ENCODE data around the gene ELMOD3.
A peak's percentile ranks its signal among the peaks of the same experiment; 100 is the strongest.
"Not testable (repeated sequence)": the region's sequence is repeated elsewhere in the genome, so short reads cannot be mapped to it uniquely, and the experiment has no call there.

The ELMOD3 gene

GRCh38 chr2:85344356-85344954 is 10.1 kb upstream of the ELMOD3 start:
- DNase-seq (ENCODE audit: low read depth in 2 of 2): no peak
- no peak overlapping the region for H3K4me3 ChIP-seq (replicated peaks in 1 of 2; ENCODE audit: low read depth in 2 of 2, low read length in 2 of 2)
- no peak for TF ChIP-seq CTCF (IDR thresholded peaks at IDR 0.05; ENCODE audit: low read depth, low read length)

DNA sequence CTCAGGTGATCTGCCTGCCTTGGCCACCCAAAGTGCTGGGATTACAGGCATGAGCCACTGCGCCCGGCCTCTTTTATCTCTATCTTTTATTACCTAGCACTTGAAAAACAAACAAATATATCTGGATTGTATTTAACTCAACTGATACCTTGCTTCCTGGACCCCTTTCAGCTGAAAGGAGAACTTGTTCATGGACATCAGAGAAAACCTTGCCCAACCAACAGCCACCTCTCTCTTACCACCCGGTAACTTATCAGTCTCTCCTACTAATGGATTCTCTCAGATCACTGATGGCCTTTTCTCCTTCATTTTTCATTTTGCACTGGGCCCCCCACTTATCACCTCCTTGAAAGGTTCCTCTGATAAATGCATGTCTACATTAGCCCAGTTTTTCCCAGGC is 7.0 kb upstream of the ELMOD3 start:
- H3K4me3 ChIP-seq (replicated peaks in 1 of 2; ENCODE audit: low read depth in 2 of 2, low read length in 2 of 2): no peak overlapping the region
- no peak for DNase-seq (ENCODE audit: low read depth in 2 of 2)
- TF ChIP-seq CTCF (IDR thresholded peaks at IDR 0.05; ENCODE audit: low read depth, low read length): no peak

GRCh38 chr2:85353876-85354285 is 688 bp upstream of the ELMOD3 start:
- peak overlapping the region; percentile 72 to 73 for H3K4me3 ChIP-seq (replicated peaks in 1 of 2; ENCODE audit: low read depth in 2 of 2, low read length in 2 of 2)
- peak; percentile 29 to 31 for DNase-seq (ENCODE audit: low read depth in 2 of 2)
- no peak for TF ChIP-seq CTCF (IDR thresholded peaks at IDR 0.05; ENCODE audit: low read depth, low read length)

DNA sequence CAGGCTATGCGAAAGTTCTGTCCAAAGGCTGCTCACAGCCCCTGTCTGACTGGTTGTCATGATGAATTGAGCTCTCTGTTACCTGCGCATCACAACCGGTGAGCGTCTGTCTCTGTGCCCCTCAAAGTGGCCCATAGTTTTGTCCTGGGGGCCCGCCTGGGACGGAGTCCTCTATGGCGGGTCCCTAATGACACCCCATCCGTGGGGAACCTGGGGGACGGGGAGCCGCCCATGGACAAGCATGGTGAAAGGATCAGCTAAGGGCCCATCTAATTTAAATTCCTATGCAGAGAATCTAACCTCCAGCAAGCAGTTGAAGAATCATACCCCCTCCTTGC is 473 bp downstream of the ELMOD3 start:
- peak in 1 of 2 donors; percentile 19 for DNase-seq (ENCODE audit: low read depth in 2 of 2)
- peak overlapping the region; percentile 73 to 74 for H3K4me3 ChIP-seq (replicated peaks in 1 of 2; ENCODE audit: low read depth in 2 of 2, low read length in 2 of 2)
- TF ChIP-seq CTCF (IDR thresholded peaks at IDR 0.05; ENCODE audit: low read depth, low read length): no peak

GRCh38 chr2:85355521-85355920 is 952 bp downstream of the ELMOD3 start:
- TF ChIP-seq CTCF (IDR thresholded peaks at IDR 0.05; ENCODE audit: low read depth, low read length): no peak
- DNase-seq (ENCODE audit: low read depth in 2 of 2): peak; percentile 16 to 21

GRCh38 chr2:85356186-85356585 is 1.6 kb downstream of the ELMOD3 start:
- no peak overlapping the region for H3K4me3 ChIP-seq (replicated peaks in 1 of 2; ENCODE audit: low read depth in 2 of 2, low read length in 2 of 2)
- no peak for DNase-seq (ENCODE audit: low read depth in 2 of 2)
- TF ChIP-seq CTCF (IDR thresholded peaks at IDR 0.05; ENCODE audit: low read depth, low read length): no peak

More at GRCh38 chr2:85355521-85355920, 952 bp downstream of the ELMOD3 start:
- H3K4me3 ChIP-seq (replicated peaks in 1 of 2; ENCODE audit: low read depth in 2 of 2, low read length in 2 of 2): peak overlapping the region; percentile 73 to 74

- no peak for TF ChIP-seq CTCF (IDR thresholded peaks at IDR 0.05; ENCODE audit: low read depth, low read length)
- no peak for DNase-seq (ENCODE audit: low read depth in 2 of 2)
- H3K4me3 ChIP-seq (replicated peaks in 1 of 2; ENCODE audit: low read depth in 2 of 2, low read length in 2 of 2): no peak overlapping the region
These were observed 3.2 kb downstream of the ELMOD3 start for GRCh38 chr2:85357736-85358135.

- not testable (repeated sequence) for DNase-seq (ENCODE audit: low read depth in 2 of 2); H3K4me3 ChIP-seq (replicated peaks in 1 of 2; ENCODE audit: low read depth in 2 of 2, low read length in 2 of 2)
These were observed 8.3 kb downstream of the ELMOD3 start for GRCh38 chr2:85362653-85363387.
